ENCODE measurements around the gene HGS. TPM values are rescaled to one million over a fixed set of nuclear protein-coding genes. Genes with fewer than 3 reads are reported as not detected.
"Not testable (repeated sequence)": the region's sequence is repeated elsewhere in the genome, so short reads cannot be mapped to it uniquely, and the experiment has no call there.

HGS gene
- total RNA-seq, 2 experiments from 2014 or later = 99.3 to 107 TPM

DNA sequence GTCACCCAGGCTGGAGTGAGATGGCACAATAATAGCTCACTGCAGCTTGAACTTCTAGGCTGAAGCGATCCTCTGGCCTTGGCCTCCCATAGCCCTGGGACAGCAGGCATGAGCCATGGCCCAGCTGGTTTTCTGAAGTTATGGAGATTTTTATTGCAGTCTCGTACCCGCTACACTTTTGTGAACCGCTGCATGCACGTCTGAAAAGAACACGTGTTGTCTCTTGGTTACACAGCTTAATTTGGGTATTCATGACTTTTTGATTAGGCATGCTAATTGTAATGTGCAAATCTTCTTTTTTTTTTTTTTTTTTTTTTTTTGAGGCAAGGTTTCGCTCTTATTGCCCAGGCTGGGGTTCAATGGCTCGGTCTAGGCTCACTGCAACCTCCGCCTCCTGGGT lies 41.6 kb downstream of the HGS start:
- no peak overlapping the region for H3K27ac Mint-ChIP-seq
- peaks cover 20% of the 10 kb centered on the region for H3K27me3 Mint-ChIP-seq
- no peaks in the 10 kb centered on the region for H3K36me3 Mint-ChIP-seq
- no peaks in the 10 kb centered on the region for H3K4me1 Mint-ChIP-seq
- no peaks in the 10 kb centered on the region for H3K9me3 Mint-ChIP-seq
- DNase-seq = no peak
- no peak overlapping the region for H3K4me3 Mint-ChIP-seq

DNA sequence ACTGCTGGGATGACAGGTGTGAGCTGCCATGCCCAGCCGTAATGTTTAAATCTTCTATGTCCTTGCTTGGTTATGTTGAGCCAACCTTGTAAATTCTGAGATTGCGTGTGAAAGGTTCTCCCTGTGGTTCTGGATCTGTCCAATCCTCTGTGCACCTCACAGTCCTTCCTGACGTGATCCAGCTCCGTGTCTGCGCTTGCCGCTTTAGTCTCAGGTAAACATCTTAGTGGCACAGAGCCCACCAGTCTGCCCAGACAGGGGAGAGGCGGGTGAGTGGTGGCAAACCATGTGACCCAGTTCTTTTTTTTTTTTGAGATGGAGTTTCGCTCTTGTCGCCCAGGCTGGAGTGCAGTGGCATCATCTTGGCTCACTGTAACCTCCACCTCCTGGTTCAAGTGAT lies 42.2 kb downstream of the HGS start:
- Mint-ChIP-seq H3K4me3 (no peak overlapping the region), H3K4me1 (no peaks in the 10 kb centered on the region), H3K36me3 (no peaks in the 10 kb centered on the region), H3K27ac (no peak overlapping the region), H3K9me3 (no peaks in the 10 kb centered on the region), H3K27me3 (peaks cover 24% of the 10 kb centered on the region)
- DNase-seq = no peak

DNA sequence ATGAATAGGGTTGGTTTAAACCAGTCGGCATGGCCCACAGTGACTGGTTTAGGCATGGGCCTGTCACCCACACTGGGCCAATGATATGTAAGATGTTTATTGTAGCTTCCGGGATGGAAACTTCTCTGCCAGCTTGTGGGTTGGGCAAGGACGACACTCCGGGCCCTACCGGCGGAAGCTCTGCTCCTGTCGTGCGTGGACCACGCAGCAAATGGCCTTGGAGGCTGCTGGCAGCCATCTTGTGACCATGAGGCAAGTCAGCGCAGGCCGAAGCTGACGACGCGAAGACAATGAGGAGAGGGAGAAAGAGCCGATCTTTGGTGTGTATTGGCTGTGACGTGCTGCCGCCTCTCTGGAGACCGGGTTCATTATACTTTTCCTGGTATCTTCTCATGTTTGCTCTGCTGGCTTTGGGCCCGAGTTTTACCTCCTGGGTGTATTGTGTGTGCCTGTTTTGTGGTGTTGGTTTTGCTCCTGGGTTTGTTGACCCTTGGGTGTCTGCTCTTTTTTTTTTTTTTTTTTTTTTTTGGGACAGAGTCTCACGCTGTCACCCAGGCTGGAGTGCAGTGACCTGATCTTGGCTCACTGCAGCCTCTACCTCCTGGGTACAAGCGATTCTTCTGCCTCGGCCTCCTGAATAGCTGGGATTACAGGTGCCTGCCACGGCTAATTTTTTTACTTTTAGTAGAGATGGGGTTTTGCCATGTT lies 43.7 kb downstream of the HGS start:
- no peaks in the 10 kb centered on the region for H3K9me3 Mint-ChIP-seq
- DNase-seq = no peak
- H3K4me1 Mint-ChIP-seq = no peaks in the 10 kb centered on the region
- no peak overlapping the region for H3K4me3 Mint-ChIP-seq
- peaks cover 33% of the 10 kb centered on the region for H3K27me3 Mint-ChIP-seq
- H3K27ac Mint-ChIP-seq = no peak overlapping the region
- H3K36me3 Mint-ChIP-seq = no peaks in the 10 kb centered on the region

DNA sequence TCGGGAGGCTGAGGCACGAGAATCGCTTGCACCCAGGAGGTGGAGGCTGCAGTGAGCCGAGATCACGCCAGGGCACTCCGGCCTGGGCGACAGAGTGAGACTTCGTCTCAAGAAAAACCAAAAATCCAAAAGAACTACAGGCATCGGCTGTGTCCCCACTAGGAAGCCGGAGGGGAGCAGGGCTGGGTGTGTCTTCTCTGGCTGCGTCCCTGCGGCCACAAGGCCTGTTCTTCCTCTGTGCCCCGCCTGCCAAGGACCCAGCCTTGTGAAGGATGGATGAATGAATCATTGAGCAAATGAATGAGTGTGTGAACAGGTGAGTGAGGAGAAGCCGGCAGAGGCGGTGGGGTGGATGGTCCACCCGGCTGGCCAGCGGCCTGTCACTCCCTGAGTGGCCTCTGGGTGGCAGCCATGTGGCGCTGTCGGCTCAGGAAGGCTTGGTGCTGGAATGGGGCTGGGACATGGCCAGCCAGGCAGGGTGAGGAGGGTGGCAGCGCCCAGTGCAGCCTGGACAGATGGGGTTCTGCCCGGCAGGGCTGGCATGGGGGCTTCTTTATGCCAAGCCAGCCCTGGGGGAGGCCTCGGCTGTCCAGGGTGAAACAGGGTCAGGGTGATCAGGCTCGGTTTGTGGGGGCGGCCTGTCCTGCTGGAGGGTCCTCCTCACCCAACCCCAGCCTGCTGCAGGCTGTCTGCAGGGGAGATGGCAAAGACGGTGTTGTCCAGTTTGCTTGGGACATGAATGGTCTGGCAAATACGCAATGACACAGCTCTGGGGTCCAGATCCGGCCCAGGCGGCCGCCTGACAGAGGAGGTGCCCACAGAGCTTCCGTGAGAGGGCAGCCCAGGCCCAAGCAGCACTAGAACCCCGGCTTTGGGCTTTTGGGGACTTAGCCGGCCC lies 49.9 kb downstream of the HGS start:
- Mint-ChIP-seq H3K27me3 (peaks cover 38% of the 10 kb centered on the region), H3K4me1 (peaks cover 3% of the 10 kb centered on the region), H3K4me3 (no peak overlapping the region), H3K27ac (no peak overlapping the region), H3K36me3 (no peaks in the 10 kb centered on the region), H3K9me3 (no peaks in the 10 kb centered on the region)
- peak; percentile 75 for DNase-seq

DNA sequence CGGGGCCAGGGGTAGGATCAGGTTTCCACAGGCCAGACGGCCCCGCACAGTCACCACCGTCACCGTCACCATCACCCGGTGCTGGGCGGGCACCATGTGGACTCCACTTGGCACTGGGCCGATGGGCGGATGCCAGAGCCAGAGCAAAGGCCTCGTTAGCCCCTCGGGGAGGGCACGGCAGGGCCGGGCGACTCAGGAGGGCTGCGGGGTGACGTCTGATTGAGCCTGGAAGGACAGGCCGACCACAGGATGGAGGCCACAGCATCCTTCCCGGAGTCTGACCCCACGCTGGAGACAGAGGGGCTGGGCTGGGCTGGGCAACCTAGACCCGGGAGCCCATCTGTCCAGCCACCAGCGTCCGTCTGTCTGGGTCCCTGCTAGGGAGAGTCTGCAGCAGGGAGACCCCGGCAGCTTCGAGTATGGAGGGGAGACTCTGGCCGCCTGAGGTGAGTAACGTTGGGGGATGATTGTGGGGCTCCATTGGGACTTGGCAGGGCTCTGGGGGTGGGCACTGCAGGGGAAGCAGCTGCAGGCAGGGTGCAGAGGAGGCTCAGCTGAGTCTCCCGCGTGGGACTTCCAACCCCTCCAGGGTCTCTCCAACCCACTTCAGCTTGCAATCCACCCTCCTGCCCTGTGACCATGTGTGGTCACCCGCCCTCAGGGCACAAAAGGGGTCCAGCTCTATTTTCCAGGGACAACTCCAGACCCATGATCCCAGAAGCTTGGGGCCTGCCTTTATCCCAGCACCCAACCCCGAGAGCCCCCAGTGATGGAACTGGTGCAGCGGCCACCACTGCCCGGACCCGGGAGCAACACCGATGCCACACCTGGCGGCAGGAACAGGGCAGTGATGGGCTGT lies 50.8 kb downstream of the HGS start:
- H3K27me3 Mint-ChIP-seq = peaks cover 39% of the 10 kb centered on the region
- no peak overlapping the region for H3K4me3 Mint-ChIP-seq
- peaks cover 3% of the 10 kb centered on the region for H3K4me1 Mint-ChIP-seq
- no peak overlapping the region for H3K27ac Mint-ChIP-seq
- no peak for DNase-seq
- H3K9me3 Mint-ChIP-seq = no peaks in the 10 kb centered on the region
- no peaks in the 10 kb centered on the region for H3K36me3 Mint-ChIP-seq

DNA sequence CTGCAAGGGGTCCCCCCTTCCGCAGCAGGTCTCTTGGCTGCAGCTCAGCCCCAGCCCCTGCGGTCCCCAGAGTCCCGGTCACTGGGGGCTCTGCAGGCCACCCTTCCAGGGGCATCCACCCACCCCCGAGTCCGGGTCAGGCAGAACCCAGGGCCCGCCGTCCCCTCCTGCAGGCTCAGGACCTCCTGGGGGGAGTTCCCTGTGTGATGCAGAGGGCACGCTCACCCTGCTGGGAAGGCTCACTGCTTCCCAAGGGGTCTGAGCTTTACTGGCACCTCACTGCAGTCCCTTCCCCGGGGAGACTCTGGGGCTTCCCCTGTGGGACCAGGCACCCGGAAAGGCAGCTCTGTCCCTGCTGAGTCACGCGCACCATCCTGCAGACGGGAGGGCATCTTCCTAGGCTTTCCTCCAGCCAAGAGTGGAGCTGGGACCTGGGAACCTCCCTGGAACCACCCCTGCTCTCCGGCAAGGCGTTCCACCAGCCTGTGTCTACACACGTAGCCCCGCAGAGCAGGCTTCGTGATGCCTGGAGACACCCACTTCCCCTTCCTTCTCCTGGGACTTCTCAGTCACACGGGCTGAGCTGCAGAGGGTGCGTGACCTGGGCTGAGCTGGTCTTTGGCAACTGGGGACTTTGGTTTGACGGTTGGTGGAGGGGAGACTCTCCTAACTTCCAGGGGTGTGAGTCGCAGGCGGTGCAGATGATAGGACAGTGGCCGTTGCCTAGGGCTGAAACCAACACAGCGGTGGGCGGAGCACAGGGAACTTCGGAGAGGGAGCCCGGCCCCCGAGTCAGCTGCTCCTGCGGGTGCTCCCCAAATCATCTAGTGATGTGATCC lies 51.7 kb downstream of the HGS start:
- H3K27ac Mint-ChIP-seq = no peak overlapping the region
- H3K36me3 Mint-ChIP-seq = no peaks in the 10 kb centered on the region
- no peak overlapping the region for H3K4me3 Mint-ChIP-seq
- peaks cover 3% of the 10 kb centered on the region for H3K4me1 Mint-ChIP-seq
- H3K9me3 Mint-ChIP-seq = no peaks in the 10 kb centered on the region
- DNase-seq = no peak
- H3K27me3 Mint-ChIP-seq = peaks cover 42% of the 10 kb centered on the region

DNA sequence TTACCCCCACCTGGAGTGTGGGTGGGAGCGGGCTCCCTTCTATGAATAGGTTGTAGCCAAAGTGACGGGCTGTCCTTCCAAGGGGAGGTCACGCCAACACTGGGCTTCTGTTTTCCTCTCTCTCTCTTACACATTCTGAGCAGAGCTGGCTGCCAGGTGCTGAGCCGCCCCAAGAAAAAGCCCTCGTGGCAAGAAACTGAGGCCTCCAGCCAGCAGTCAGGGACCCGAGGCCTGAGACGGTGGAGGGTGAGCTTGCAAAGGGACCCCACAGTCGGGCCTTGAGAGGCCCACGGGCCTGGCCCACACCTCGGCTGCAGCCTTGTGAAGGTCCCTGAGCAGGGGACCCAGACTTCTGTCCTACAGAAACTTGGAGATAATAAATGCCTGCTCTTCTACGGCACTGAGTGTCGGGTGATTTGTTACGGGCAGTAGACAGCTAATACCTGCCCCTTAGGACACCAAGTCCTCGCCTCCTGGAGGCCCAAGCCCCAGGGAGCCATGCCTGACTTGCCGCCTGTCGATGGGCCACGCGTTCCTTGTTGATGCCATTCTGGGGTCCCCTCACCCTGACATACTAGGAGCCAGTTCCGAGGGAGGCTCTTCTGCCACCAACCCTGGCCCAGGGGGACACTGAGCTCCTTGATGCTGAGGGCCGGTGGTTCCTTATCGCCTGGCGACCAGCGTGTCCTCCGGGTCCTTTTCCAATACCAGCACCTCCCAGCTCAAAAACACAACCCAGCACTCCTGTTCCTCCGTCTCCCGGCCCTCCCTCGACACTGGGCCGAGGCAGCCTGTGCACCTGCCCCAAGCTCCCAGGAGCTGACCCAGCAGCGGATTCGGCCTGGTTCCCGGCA lies 54.4 kb downstream of the HGS start:
- Mint-ChIP-seq H3K4me1 (peaks cover 5% of the 10 kb centered on the region), H3K4me3 (no peak overlapping the region), H3K27me3 (peaks cover 39% of the 10 kb centered on the region), H3K9me3 (no peaks in the 10 kb centered on the region), H3K36me3 (no peaks in the 10 kb centered on the region), H3K27ac (no peak overlapping the region)
- no peak for DNase-seq

DNA sequence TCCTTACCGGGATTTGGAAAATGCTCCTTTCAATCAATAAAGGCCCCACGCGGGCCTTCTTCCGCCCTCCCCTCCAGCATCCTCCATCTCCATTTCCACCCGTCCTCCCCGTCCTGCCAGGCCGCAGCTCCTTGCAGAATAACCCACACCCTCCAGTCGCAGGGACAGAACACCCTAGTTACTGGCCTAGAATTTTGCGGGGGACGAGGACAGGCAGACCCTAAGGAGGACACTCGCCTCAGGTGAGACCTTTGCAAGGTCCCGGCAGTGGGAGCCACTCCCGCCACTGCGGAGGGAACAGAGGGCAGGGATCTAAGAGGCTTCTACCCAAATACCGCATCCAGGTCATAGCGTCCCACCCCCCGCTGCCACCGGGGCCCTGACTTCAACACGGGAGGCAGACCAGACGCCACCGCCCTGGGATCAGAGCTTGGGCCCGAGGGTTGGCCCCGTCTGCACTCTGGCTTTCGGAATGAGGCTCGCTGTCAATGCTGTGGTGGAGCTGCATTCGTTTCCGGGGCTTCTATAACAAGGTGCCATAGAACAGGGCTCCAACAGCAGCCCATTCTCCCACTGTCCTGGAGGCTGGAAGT lies 55.1 kb downstream of the HGS start:
- H3K27me3 Mint-ChIP-seq = peaks cover 32% of the 10 kb centered on the region
- no peaks in the 10 kb centered on the region for H3K36me3 Mint-ChIP-seq
- H3K4me1 Mint-ChIP-seq = peaks cover 5% of the 10 kb centered on the region
- no peaks in the 10 kb centered on the region for H3K9me3 Mint-ChIP-seq
- DNase-seq = no peak
- no peak overlapping the region for H3K4me3 Mint-ChIP-seq
- no peak overlapping the region for H3K27ac Mint-ChIP-seq

DNA sequence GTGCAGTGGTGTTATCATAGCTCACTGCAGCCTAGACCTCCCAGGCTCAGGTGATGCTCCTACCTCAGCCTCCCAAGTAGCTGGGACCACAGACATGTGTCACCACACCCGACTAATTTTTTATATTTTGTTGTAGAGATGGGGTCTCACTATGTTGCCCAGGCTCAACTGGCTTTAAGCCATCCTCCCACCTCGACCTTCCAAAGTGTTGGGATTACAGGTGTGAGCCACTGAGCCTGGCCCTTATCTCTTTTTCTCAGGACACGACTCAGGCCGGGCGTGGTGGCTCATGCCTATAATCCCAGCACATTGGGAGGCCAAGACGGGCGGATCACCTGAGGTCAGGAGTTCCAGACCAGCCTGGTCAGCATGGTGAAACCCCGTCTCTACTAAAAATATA lies 55.8 kb downstream of the HGS start:
- not testable (repeated sequence) for H3K27ac Mint-ChIP-seq, H3K4me1 Mint-ChIP-seq, DNase-seq, H3K4me3 Mint-ChIP-seq, H3K36me3 Mint-ChIP-seq, H3K9me3 Mint-ChIP-seq
- peaks cover 31% of the 10 kb centered on the region for H3K27me3 Mint-ChIP-seq

DNA sequence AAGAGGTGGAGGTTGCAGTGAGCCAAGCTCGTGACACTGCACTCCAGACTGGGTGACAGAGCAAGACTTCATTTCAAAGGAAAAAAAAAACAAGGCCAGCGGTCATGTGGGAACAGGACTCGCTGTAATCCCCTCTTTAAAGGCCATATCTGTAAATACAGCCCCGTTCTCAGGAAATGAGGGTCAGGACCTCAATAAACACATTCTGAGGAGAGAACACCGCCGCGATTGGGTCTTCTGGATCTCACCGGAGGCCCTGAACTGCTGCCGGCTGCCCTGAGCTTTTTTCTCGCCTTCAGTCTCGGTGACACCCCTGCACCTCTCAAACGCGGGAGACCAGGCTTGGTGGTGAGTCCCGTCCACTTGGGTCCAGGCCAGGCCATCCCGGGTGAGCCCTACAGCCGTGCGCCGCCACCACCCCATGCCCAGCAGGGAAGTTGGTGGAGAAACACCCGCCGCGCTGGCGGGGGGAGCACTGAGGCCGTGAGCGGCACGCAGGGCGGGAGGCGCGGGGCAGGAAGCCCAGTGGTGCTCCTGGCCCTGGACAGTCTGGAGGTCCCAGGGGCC lies 56.7 kb downstream of the HGS start:
- Mint-ChIP-seq H3K4me1 (peaks cover 5% of the 10 kb centered on the region), H3K36me3 (no peaks in the 10 kb centered on the region), H3K9me3 (no peaks in the 10 kb centered on the region), H3K27me3 (peaks cover 26% of the 10 kb centered on the region), H3K27ac (no peak overlapping the region), H3K4me3 (no peak overlapping the region)
- no peak for DNase-seq

DNA sequence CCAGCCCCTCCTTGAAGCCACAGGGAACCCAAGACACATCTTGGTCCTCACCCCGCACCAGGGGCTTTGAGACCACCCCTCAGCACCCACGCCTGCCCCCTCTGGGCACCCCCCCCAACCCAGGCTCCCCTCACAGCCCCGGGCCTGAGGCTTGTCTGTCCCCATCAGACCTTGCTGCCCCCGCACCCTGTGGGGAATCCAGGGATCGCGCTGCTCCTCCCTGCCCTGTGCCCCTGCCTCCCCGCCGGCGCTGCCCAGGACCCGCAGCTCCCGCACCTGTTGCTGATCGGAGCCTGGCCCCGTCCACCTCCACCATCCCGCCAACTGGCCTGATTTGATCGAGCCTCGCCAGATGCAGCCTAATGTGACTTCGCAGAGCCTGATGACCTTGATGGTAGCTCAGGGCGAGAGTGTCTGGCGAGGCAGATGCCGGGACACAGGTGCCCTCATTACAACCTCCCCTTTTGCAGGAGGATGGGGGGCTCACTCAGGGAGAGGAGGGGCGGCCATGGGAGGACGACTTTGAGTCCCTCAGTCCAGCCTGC lies 57.3 kb downstream of the HGS start:
- Mint-ChIP-seq H3K27ac (no peak overlapping the region), H3K27me3 (peaks cover 21% of the 10 kb centered on the region), H3K9me3 (no peaks in the 10 kb centered on the region), H3K36me3 (no peaks in the 10 kb centered on the region), H3K4me1 (peaks cover 2% of the 10 kb centered on the region), H3K4me3 (no peak overlapping the region)
- no peak for DNase-seq

DNA sequence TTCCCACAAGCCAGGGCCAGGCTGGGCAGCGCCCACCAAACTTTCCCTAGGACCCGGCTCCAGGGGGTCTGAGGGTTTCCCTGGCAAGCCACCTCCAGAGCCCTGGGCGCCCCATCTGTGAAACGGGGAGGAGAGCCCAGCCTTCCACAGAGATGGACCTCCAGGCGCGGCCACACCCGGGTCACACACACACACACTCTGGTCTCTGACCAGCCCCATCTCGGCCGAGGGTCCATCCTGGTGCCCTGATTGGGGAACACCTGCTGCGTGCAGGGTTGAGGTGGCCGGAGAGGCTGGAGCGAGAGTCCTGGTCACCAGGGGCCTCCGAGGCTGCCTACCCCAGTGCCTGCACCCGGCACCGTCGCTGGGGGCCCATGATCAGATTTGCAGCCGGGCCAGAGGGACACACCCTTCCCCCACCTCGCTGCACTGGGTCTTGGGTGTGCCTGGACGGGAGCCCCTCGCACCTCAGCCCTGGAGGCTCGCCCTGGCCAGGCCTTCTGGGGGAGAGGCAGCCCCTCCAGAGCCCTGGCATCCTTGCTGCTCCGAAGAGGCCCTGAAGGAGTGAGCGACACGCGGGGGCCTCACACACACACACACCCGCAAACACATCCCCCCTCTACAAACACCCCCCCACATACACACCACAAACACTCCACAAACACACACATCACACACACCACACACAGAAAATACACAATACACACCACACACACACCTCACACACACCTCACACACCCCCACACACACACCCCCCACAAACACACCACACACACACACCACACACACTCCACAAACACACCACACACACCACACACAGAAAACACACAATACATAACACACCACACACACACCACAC lies 58.0 kb downstream of the HGS start:
- Mint-ChIP-seq H3K36me3 (no peaks in the 10 kb centered on the region), H3K27me3 (peaks cover 21% of the 10 kb centered on the region), H3K4me3 (no peak overlapping the region), H3K27ac (no peak overlapping the region), H3K4me1 (peaks cover 2% of the 10 kb centered on the region), H3K9me3 (no peaks in the 10 kb centered on the region)
- DNase-seq = no peak

Data from activated naive CD8-positive, alpha-beta T cell treated with anti-CD3 and anti-CD28 coated beads for 36 hours (primary cell).